CD4-positive, alpha-beta T cell treated with Interleukin-17A for 1 hour (primary cell): ENCODE data around the gene FBXL3.
"Not testable (repeated sequence)": the region's sequence is repeated elsewhere in the genome, so short reads cannot be mapped to it uniquely, and the experiment has no call there.

Source experiments
- DNase-seq: peaks from one replicate; pipeline ENCODE4 v3.0.0-alpha.2; 2020

FBXL3 gene

GRCh38 chr13:76982061-76982460 is 44.9 kb downstream of the FBXL3 start:
- no peak for DNase-seq

- DNase-seq = peak; percentile 82
Observed at GRCh38 chr13:76980075-76980718, 46.8 kb downstream of the FBXL3 start.

- no peak for DNase-seq
Observed at GRCh38 chr13:76976929-76977328, 50.0 kb downstream of the FBXL3 start.

- DNase-seq = peak; percentile 44
Observed at GRCh38 chr13:76976490-76976889, 50.5 kb downstream of the FBXL3 start.

GRCh38 chr13:76975863-76976262 is 51.1 kb downstream of the FBXL3 start:
- DNase-seq = no peak

- no peak for DNase-seq
Observed at GRCh38 chr13:76974618-76974975, 52.4 kb downstream of the FBXL3 start.

- DNase-seq = no peak
Observed at GRCh38 chr13:76973920-76974617, 52.9 kb downstream of the FBXL3 start.

GRCh38 chr13:76971851-76972829 is 54.8 kb downstream of the FBXL3 start:
- no peak for DNase-seq

GRCh38 chr13:76971215-76971614 is 55.7 kb downstream of the FBXL3 start:
- DNase-seq = no peak

- DNase-seq = no peak
Observed at GRCh38 chr13:76969488-76970365, 57.2 kb downstream of the FBXL3 start.

- no peak for DNase-seq
Observed at GRCh38 chr13:76968041-76968440, 58.9 kb downstream of the FBXL3 start.

GRCh38 chr13:76967031-76967430 is 59.9 kb downstream of the FBXL3 start:
- DNase-seq = no peak

GRCh38 chr13:76965759-76966421 is 61.1 kb downstream of the FBXL3 start:
- DNase-seq = no peak

GRCh38 chr13:76959734-76960133 is 67.2 kb downstream of the FBXL3 start:
- DNase-seq = not testable (repeated sequence)

- DNase-seq = no peak
Observed at GRCh38 chr13:76958841-76959432, 68.0 kb downstream of the FBXL3 start.

GRCh38 chr13:76955661-76956060 is 71.3 kb downstream of the FBXL3 start:
- no peak for DNase-seq
